Peyer's patch (tissue), 4 donors: ENCODE results near the gene TMEFF2. TPM values are rescaled to one million over a fixed set of nuclear protein-coding genes. Genes with fewer than 3 reads are reported as not detected.

Source experiments
- DNase-seq, 3 donors: peaks; one replicate each; pipeline ENCODE4 v3.0.0-alpha.2; 2017 to 2019
- H3K27ac ChIP-seq, 4 donors: fragments of 200-600 bp; sonication (generic); one replicate each; pipeline ENCODE4 v1.5.1; 2016 to 2019
- H3K27me3 ChIP-seq, 2 donors: fragments of 200-600 bp; sonication (generic); one replicate each; pipeline ENCODE4 v1.5.1; 2019
- H3K36me3 ChIP-seq, 3 donors: fragments of 200-600 bp; sonication (generic); one replicate each; pipeline ENCODE4 v1.5.1; 2016 to 2019
- H3K4me1 ChIP-seq, 4 donors: fragments of 200-600 bp; sonication (generic); one replicate each; pipeline ENCODE4 v1.5.1; 2016 to 2019
- H3K4me3 ChIP-seq, 4 donors: fragments of 200-600 bp; sonication (generic); 1 replicate in 3 of 4; 2 replicates in 1 of 4; pipeline ENCODE4 v1.5.1; 2016 to 2019; ENCODE audit warnings: mild to moderate bottlenecking in 1 of 4
- H3K9me3 ChIP-seq, 4 donors: fragments of 200-600 bp; sonication (generic); one replicate each; pipeline ENCODE4 v1.5.1; 2016 to 2019; ENCODE audit warnings: mild to moderate bottlenecking in 1 of 4
- POLR2A ChIP-seq, 2 donors: fragments of 450-650 bp; IDR thresholded peaks; one replicate each; pipeline ENCODE4 v1.5.1; 2017; ENCODE audit warnings: antibody characterized with exemption in 2 of 2, mild to moderate bottlenecking in 2 of 2, moderate library complexity in 2 of 2
- total RNA-seq, 4 donors: library from RNA; depleted of rRNA; stranded (reverse); fragments of >200 nt; gene quantifications; one replicate each; pipeline ENCODE4 v1.1.0, GENCODE V29; 2016
- TF ChIP-seq, protein P1 (sequence below), 6 experiments: fragments of 450-650 bp in 4 of 6; fragments of 200-600 bp in 2 of 6; sonication (generic) in 1 of 6; IDR thresholded peaks; one replicate each; pipeline ENCODE4 v1.5.1; 2017 to 2019; ENCODE audit warnings: antibody characterized with exemption in 6 of 6, mild to moderate bottlenecking in 3 of 6, moderate library complexity in 1 of 6

The TMEFF2 gene
- total RNA-seq, 4 donors from 2014 or later, result 0.35 to 1.6 (median 0.68) TPM

DNA sequence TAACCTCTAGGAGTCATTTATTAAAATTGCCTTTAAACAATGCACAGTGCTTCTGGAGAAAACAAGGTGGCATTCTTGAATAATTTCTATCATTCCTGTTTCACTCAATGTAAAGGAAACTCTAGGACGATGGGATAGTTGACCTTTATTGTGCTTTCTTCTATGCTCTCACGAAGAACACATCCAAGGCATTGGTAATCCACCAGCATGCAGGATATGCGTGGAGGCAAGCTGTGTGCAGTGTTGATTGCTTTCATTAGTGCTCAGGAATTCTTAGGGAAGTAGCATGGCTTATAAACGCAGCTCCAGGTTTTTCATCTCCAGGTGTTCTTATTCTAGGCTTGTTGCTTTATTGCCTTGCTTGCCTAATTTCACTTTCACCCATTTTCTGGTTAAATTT is 289.4 kb downstream of the TMEFF2 start:
- Histone ChIP-seq H3K27me3 (no peaks in the 10 kb centered on the region), H3K4me3 (no peak overlapping the region), H3K9me3 (peaks cover 0 to 6% (median 0%) of the 10 kb centered on the region in 4 donors), H3K27ac (no peak overlapping the region), H3K36me3 (no peaks in the 10 kb centered on the region), H3K4me1 (no peaks in the 10 kb centered on the region)
- DNase-seq, result no peak
- TF ChIP-seq, protein P1, sequence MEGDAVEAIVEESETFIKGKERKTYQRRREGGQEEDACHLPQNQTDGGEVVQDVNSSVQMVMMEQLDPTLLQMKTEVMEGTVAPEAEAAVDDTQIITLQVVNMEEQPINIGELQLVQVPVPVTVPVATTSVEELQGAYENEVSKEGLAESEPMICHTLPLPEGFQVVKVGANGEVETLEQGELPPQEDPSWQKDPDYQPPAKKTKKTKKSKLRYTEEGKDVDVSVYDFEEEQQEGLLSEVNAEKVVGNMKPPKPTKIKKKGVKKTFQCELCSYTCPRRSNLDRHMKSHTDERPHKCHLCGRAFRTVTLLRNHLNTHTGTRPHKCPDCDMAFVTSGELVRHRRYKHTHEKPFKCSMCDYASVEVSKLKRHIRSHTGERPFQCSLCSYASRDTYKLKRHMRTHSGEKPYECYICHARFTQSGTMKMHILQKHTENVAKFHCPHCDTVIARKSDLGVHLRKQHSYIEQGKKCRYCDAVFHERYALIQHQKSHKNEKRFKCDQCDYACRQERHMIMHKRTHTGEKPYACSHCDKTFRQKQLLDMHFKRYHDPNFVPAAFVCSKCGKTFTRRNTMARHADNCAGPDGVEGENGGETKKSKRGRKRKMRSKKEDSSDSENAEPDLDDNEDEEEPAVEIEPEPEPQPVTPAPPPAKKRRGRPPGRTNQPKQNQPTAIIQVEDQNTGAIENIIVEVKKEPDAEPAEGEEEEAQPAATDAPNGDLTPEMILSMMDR (IDR thresholded peaks at IDR 0.05), result no peak
- no peak for TF ChIP-seq POLR2A (IDR thresholded peaks at IDR 0.05)

DNA sequence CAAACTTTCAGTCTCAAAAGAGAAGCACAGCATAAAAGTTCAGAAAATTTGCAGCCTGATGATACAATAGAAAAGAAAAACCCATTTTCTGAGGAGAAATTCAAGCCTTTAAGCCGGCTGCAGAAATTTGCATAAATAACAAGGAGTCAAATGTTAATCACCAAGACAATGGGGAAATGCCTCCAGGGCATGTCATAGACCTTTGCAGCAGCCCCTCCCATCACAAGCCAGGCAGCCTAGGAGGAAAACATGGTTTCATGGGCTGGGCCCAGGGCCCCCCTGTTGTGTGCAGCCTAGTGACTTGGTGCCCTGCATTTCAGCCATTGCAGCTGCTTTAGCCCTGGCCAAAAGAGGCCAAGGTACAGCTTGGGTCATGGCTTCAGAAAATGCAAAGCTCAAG is 293.7 kb downstream of the TMEFF2 start:
- Histone ChIP-seq H3K4me1 (no peaks in the 10 kb centered on the region), H3K4me3 (no peak overlapping the region), H3K27ac (no peak overlapping the region), H3K9me3 (peaks cover 0 to 6% (median 0%) of the 10 kb centered on the region in 4 donors), H3K36me3 (no peaks in the 10 kb centered on the region), H3K27me3 (no peaks in the 10 kb centered on the region)
- DNase-seq, result no peak
- TF ChIP-seq, protein P1 (IDR thresholded peaks at IDR 0.05), result no peak
- TF ChIP-seq POLR2A (IDR thresholded peaks at IDR 0.05), result no peak

DNA sequence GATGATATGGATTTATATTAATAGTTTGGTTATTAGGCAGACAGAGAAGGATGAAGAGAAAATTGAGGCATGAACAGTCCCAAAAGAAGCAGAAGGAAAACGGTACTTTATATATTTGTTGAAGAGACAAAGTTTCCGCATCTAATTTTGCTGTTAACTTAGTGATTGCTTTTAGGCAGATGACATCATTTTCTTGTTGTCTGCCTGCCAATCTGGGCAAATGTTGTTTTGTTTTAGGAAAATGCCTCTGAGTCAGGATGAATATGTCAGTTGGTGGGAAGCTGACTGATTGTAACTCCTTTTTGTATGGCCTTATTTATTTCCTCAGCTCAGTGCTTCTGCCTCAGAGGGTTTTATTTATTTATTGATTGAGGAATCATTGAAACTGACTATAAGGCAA is 295.3 kb downstream of the TMEFF2 start:
- no peak for DNase-seq
- no peak overlapping the region for H3K4me3 ChIP-seq
- no peak overlapping the region for H3K27ac ChIP-seq
- TF ChIP-seq, protein P1 (IDR thresholded peaks at IDR 0.05), result no peak
- no peak for TF ChIP-seq POLR2A (IDR thresholded peaks at IDR 0.05)
- H3K9me3 ChIP-seq, result peaks cover 0 to 6% (median 0%) of the 10 kb centered on the region in 4 donors
- no peaks in the 10 kb centered on the region for H3K27me3 ChIP-seq
- H3K4me1 ChIP-seq, result no peaks in the 10 kb centered on the region
- H3K36me3 ChIP-seq, result no peaks in the 10 kb centered on the region
